GM23248 (cell line): ENCODE measurements around the gene CSKMT.

Experiments
- EZH2 ChIP-seq: fragments of 200-600 bp; sonication (generic); IDR thresholded peaks from 2 replicates; pipeline ENCODE4 v1.6.1; 2018; ENCODE audit warnings: antibody characterized with exemption, mild to moderate bottlenecking; ENCODE audit not compliant: insufficient read depth, poor library complexity, severe bottlenecking
- EZH2phosphoT487 ChIP-seq: fragments of 200-600 bp; sonication (generic); IDR thresholded peaks from 2 replicates; pipeline ENCODE4 v1.6.1; 2018; ENCODE audit warnings: antibody characterized with exemption, moderate library complexity, mild to moderate bottlenecking, low read depth; ENCODE audit not compliant: insufficient read depth

GRCh38 chr11:62687508-62688396 lies 22.6 kb downstream of the CSKMT start:
- TF ChIP-seq EZH2: no peak
- TF ChIP-seq EZH2phosphoT487: no peak
